Right kidney (tissue), 1 donor: ENCODE measurements around the gene ANKS1B.
"Not testable (repeated sequence)": the region's sequence is repeated elsewhere in the genome, so short reads cannot be mapped to it uniquely, and the experiment has no call there.

Experiments
- DNase-seq: peaks from one replicate; pipeline ENCODE4 v3.0.0-alpha.2; 2016

ANKS1B gene

DNA sequence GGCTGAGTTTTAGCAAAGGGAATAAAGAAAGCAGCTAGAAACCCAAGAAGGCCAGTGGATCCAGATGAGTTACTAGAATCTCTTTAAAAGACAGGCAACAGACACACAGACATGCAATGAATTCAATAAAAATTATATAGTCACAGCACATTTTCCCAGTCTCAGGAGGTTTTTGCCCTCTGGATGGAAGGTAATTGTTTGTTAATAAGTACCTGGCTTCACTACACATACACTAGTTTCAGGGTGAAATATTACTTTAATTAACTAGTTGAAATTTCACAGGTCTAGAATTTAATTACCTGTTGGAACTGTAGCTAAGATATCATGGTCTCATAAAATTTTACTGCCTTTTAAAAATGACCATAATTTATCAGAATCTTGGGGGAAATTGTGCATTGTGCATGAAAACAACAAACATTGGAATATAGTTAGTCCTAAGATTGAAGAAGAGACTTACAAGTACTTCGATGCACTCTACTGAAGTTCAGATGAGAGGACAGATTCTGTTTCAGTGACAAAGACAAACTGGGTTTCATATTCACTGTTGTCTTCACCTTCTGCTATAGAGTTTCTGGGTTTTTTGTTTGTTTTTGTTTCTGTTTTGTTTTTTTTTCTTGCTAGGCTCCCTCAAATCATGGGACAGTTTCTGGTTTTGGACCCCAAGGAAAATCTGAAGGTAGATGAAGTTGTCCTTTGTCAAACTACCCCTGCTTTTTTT, 614.2 kb downstream of the ANKS1B start:
- peak; percentile 18 for DNase-seq

DNA sequence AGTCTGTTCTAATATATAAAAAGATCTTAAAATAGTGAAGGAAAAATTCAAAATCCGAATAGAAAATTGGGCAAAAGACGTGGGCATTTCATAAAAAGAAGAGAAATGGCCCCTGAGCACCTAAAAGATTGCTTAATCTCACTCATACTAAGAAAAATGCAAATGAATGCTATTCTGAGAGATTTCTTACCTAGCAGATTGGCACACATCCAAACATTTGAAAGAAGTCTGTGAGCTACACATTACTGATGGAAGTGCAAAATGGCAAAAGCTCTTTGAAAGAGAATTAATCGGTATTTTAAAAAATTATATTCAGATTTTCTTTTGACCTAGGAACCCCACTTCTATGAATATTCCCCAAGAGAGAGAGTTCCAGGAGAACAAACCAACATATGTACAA, 617.6 kb downstream of the ANKS1B start:
- DNase-seq, result no peak

DNA sequence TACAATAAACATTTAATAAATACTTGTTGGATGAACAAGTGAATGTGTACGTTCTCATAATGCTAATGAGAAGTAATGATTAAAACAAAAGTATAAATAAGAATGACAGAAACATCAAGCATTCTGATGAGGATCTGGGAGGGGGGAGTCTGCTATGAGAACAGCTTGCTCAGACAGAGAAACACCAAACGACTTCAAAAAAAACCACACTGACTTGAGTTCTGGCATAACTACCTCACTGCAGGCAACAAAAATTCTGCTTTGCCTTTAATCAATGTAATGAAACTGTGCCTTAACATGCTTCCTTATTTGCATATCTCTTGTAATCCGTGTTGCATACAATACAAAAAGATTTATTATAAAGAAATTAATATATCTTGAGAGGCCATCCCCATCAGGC, 632.5 kb downstream of the ANKS1B start:
- no peak for DNase-seq

DNA sequence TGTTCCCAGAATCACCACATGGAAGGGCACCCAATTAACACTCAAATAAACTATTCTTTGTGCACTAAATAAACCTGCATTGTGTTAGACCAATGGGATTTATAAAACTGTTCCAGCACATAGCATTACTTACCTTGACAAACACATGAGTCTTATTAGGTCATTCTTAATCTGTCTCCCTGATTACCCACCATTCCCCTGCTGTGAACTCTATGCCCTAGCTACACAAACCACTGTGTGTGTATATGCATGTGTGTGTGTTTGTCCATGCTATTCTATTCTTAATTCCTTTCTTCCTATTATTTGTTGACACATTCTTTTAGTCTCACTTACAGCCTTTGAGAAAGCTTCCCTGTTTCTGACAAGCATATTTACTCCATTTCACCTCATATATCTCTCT, 640.8 kb downstream of the ANKS1B start:
- no peak for DNase-seq

GRCh38 chr12:99339663-99340062, 645.1 kb downstream of the ANKS1B start:
- no peak for DNase-seq

GRCh38 chr12:99334285-99335056, 650.3 kb downstream of the ANKS1B start:
- no peak for DNase-seq

DNA sequence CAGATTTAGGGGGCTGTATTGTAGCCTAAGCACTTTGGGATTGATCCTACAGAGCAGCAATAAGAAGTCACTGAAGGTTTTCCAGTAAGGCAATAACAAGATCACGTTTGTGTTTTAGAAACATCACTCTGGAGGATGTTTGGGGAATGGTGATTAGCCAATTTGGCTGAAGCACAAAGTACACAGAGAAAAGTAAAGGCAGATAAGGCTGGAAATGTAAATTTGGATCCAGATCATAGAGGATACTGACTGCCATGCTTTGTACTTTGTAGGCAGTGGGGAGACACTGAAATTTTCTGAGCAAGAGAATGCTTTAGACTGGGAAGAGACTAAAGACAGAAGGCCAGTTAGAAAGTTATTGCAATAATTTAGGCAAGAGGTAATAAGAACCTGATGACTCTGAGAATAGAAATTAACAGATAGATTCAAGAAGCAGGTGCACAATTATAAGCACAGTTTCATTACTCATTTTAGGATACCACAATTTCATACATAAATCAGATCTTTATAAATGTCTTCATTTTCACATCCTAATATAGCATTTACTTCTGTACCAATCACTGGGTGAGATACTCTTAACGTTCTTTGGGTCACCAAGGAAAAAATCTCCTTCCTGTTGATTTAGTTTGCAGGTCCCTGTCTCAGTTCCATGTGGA, 651.7 kb downstream of the ANKS1B start:
- DNase-seq, result no peak

DNA sequence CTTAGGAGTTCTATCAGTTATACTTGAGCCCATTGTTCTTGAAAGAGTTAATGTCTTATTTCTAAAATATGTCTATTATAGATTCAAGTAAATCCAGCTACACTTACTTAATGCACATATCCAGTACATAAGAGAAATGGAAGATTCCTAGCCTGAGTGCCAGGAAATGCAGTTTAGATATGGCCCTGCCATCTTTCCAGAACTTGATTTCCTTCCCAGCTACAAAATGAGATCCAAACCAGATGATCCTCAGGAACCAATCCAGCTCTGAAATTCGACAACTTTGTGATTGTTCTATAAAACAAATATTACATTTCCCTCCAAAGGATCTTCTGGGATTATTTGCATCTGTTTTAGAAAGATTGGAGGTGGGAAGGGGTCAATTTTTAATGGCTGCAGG, 654.5 kb downstream of the ANKS1B start:
- DNase-seq, result no peak

DNA sequence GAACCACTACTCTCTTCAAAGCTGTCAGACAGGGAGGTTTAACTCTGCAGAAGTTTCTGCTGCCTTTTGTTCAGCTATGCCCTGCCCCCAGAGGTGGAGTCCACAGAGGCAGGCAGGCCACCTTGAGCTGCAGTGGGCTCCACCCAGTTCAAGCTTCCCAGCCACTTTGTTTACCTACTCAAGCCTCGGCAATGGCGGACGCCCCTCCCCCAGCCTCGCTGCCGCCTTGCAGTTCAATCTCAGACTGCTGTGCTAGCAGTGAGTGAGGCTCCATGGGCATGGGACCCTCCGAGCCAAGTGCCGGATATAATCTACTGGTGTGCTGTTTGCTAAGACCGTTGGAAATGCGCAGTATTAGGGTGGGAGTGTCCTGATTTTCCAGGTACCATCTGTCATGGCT, 663.5 kb downstream of the ANKS1B start:
- DNase-seq, result not testable (repeated sequence)

DNA sequence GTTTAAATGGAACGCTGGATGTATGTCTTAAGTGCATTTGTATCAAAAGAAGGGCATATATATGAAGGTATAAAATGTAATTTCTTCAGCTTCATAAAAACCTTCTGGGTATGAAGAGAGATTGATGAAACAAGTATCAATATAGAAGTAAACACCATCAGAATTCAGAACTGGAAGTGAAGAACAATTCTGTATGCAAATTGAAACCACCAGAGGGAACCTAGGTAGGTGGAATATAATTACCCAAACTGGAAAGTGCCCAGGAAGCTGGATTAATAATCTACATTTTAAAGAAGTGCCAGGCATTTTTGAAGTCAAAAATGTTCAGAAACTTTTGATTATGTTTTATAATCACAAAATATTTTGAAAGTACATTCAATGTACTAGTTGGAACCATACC, 673.4 kb downstream of the ANKS1B start:
- DNase-seq, result no peak

DNA sequence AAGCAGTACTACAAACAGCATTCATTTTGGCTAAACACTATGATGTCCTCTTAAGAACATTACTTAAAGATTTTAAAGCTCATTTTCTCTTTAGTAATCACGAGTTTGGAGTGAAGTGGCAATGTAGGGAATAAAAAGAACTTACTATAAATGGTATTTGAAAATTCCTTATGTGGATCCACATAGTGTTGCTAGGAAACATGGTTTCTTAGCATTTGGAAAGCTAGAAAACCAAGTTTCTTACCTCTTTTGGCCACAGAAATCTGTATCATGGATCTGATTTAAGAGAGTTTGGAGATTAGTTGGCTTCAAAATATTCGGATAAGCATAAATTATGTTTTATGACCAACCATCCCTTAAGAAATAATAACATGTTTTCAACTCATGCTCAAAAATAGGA, 674.9 kb downstream of the ANKS1B start:
- DNase-seq, result no peak

GRCh38 chr12:99302874-99303273, 681.9 kb downstream of the ANKS1B start:
- no peak for DNase-seq

GRCh38 chr12:99287136-99287535, 697.6 kb downstream of the ANKS1B start:
- DNase-seq, result no peak

DNA sequence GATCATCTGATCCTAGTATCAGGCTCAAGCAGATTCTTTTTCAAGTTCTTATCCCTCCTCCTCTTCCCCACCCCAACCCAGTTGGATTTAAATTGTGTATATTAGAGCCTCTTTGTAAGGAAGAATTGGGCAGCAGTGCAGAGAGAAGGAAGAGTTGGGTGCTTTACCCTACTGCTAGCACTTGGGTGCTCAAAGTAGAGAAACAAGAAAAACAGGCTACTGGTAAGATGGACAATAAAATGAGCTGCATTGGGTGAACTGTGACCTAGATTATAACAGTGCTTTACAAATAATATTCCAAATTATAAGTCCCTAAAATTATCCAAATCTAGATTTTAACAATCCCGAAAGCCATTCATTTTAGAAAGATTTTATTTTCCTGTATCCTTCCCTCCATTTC, 700.6 kb downstream of the ANKS1B start:
- no peak for DNase-seq

DNA sequence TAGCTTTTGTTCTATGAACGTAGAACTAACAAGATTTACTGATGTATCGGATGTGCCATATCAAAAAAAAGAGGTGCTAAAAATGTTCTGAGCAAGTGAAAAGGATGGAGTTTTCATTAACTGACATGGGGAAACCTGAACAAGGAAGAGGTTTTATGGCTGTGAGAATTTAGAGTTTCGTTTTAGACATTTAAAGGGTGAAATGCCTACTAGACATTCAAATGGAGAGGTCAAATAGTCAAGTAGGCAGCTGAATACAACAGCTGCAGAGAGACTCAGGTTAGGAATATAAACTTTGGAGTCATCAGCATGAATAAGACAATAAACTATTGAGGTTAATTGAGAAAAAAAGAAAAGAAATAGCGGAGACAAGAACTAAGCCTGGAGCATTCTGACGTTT, 702.1 kb downstream of the ANKS1B start:
- DNase-seq, result no peak

DNA sequence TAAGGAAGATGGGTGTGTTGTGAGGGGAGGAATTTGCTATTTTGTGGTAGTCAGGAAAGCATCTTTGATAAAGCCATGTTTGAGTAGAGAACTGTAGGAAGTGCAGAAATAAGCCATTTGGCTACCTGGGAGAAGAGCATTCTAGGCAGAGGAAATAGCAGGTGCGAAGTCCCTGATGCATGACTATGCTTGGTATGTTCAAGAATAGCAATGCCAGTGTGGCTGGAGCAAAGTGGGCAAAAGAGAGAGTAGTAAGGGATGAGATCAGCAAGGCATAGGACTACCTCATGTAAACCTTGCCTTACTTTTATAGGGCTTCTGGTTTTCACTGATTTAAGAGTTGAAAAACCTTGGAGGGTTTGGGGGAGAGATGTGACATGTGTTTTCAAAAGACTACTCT, 702.6 kb downstream of the ANKS1B start:
- no peak for DNase-seq

DNA sequence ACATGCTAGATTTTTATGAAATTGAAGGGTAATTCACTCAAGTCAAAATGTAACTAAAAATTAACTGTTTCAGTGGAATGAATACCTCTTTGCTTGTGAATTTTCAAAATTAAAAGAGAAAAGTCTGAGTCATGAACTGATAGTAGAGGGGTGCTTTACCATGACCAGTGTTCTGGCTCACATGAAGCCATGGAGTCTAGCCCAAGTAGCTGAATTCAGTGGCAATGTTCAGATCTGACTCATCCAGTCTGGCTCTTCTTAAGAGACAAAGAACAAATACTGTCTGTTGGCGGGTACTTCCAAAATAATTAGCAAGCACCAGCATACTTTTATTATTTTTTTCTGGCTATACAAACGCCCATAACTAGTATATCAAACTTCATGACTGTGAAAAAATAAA, 703.5 kb downstream of the ANKS1B start:
- no peak for DNase-seq

DNA sequence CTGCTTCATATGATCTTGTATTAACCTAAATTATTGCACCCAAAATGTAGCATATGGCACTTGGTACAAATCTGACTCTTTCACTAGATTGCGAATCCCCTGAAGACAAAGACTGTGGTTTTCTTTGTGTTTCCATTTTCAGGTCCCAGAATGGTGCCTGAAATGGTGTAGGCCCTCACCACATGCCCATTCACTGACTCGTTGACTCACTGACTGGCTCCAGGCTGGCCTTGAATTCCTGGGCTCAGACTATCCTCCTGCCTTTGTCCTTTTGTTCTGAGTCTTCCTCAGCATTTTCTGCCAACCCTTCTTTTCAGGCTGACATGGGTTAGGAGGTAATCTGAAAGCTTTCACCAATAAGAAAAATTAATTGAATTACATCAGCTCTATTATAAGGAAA, 705.8 kb downstream of the ANKS1B start:
- no peak for DNase-seq

- DNase-seq, result no peak
Measured at GRCh38 chr12:99277591-99278379, 707.0 kb downstream of the ANKS1B start.

DNA sequence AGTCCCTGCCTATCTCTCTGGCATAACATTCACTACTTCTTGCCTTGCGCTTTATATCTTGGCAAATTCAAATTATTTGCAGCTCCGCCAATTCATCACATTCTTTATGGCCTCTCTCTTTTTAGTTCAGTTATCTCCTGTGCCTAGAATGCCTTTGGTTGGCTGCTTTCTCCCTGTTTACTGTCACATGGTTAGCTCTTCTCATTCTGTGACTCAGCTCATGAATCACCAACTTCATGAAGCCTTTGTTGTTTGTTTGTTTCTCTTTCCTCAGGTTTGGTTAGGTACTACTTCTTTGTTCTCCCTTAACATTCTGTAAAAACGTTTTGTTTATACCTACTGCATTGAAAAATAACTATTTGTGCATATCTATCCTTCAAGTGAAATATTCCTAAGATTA, 713.7 kb downstream of the ANKS1B start:
- DNase-seq, result no peak

GRCh38 chr12:99267038-99267437, 717.7 kb downstream of the ANKS1B start:
- no peak for DNase-seq

DNA sequence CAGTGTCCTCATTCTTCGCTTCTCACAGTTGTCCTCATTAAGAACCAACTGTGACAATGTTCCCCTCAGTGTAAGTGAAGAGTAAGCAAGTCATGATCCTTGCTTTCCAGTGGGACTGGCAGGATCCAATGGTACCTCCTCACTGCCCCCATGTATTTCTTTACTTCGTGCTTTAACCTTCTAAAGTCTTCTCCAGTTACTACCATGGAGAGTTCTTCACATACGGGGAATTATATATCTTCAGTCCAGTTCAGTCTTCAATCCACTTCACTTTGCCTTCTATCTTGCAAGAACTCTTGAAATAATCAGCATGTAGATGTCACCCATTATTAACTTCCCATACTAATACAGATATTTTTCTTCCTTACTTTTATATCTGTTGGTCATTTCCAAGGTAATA, 719.1 kb downstream of the ANKS1B start:
- DNase-seq, result no peak

DNA sequence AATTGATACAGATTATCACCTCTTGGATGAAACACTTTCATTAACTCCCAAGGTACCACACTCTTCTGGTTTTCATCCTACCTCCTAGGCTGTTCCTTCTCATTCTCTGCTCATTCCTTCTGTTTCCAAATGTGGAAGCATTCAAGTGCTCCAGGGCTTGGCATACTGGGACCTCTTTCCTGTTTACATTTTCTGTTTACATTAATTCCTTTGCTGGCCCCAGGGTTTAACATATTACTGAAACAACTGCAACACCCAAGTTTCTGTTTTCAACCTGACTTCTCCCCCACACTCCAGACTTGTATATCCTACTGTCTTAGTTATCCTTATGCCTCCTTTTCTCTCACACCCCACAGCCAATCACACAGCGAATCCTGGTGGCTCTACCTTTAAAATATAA, 723.5 kb downstream of the ANKS1B start:
- DNase-seq, result no peak
